T follicular helper cell (primary cell): ENCODE measurements around the gene SLCO4A1.

Experiments used
- DNase-seq: peaks from one replicate; pipeline ENCODE4 v3.0.0-alpha.2; 2020; ENCODE audit warnings: low read depth
- total RNA-seq, 2 experiments: gene quantifications; one replicate each; lab custom pipeline; 2026; lab: John Stamatoyannopoulos, UW

The SLCO4A1 gene
- 15.4 to 26.8 reads per million in 2 experiments for total RNA-seq

GRCh38 chr20:62642051-62642665 is at the start of gene SLCO4A1:
TSS of gene SLCO4A1 (plus strand) at chr20:62642503. CDS start at chr20:62656455, 13,952 bp downstream.
- peak; percentile 76 for DNase-seq

- DNase-seq = no peak
Measured at GRCh38 chr20:62592506-62593177, 49.7 kb upstream of the SLCO4A1 start.

- DNase-seq = no peak
Measured at GRCh38 chr20:62593616-62594015, 48.7 kb upstream of the SLCO4A1 start.

- DNase-seq = no peak
Measured at GRCh38 chr20:62595069-62595468, 47.2 kb upstream of the SLCO4A1 start.

GRCh38 chr20:62595491-62595890 is 46.8 kb upstream of the SLCO4A1 start:
- DNase-seq = no peak

- no peak for DNase-seq
Measured at GRCh38 chr20:62596486-62596885, 45.8 kb upstream of the SLCO4A1 start.

- DNase-seq = no peak
Measured at GRCh38 chr20:62596921-62597320, 45.4 kb upstream of the SLCO4A1 start.

GRCh38 chr20:62597416-62598115 is 44.7 kb upstream of the SLCO4A1 start:
- DNase-seq = no peak

GRCh38 chr20:62598761-62599194 is 43.5 kb upstream of the SLCO4A1 start:
- no peak for DNase-seq

- DNase-seq = no peak
Measured at GRCh38 chr20:62599216-62600110, 42.8 kb upstream of the SLCO4A1 start.

- no peak for DNase-seq
Measured at GRCh38 chr20:62601172-62601571, 41.1 kb upstream of the SLCO4A1 start.

- DNase-seq = no peak
Measured at GRCh38 chr20:62601714-62602113, 40.6 kb upstream of the SLCO4A1 start.

GRCh38 chr20:62602550-62602949 is 39.8 kb upstream of the SLCO4A1 start:
- DNase-seq = no peak

GRCh38 chr20:62603021-62603906 is 39.0 kb upstream of the SLCO4A1 start:
- DNase-seq = no peak

- DNase-seq = no peak
Measured at GRCh38 chr20:62603907-62604785, 38.2 kb upstream of the SLCO4A1 start.

GRCh38 chr20:62604796-62605195 is 37.5 kb upstream of the SLCO4A1 start:
- no peak for DNase-seq

GRCh38 chr20:62605236-62605943 is 36.9 kb upstream of the SLCO4A1 start:
- DNase-seq = no peak

GRCh38 chr20:62606016-62606415 is 36.3 kb upstream of the SLCO4A1 start:
- no peak for DNase-seq

GRCh38 chr20:62606551-62607201 is 35.6 kb upstream of the SLCO4A1 start:
- no peak for DNase-seq
